GM19035 (cell line): ENCODE measurements around the gene AKAP13.

Experiments
- ATAC-seq: cut with Tn5 transposase; IDR thresholded peaks from one replicate; pipeline ENCODE4 v1.9.1; 2021; ENCODE audit not compliant: unreplicated experiment

The AKAP13 gene

GRCh38 chr15:85692873-85693272, 312.5 kb downstream of the AKAP13 start:
- ATAC-seq, result peak; percentile 40

DNA sequence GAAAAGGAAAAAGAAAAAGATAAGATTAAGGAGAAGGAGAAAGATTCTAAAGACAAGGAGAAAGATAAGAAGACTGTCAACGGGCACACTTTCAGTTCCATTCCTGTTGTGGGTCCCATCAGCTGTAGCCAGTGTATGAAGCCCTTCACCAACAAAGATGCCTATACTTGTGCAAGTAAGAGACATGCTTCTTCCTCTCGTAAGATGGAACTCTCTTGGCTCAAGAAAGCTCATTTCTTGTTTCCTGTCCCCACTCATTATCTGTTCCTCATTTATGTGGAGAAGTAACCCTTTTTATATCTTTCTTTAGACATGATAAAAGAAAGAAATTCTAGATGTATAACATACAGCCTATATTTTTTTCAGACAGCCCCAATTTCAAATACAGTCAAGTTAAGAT, 312.9 kb downstream of the AKAP13 start:
- ATAC-seq, result no peak

- ATAC-seq, result no peak
Observed at GRCh38 chr15:85694091-85694490, 313.7 kb downstream of the AKAP13 start.

DNA sequence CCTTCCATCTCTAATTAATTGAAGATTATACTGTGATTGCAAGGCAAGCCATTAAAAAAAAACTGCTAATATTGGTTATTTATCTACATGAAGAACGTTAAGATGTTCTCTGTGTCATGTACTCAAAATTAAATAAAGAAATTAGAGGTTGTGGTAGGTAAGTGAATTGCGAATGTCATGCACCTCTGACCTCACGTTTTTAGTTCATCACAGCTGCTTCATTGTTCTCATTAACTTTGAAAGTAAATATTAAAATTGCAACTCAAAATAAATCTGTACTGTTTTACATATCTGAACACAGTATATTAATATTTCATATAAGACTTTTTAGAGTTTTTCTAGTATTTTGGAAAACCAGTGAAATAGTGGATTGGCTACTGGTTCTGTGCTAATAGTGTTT, 320.4 kb downstream of the AKAP13 start:
- ATAC-seq, result no peak

DNA sequence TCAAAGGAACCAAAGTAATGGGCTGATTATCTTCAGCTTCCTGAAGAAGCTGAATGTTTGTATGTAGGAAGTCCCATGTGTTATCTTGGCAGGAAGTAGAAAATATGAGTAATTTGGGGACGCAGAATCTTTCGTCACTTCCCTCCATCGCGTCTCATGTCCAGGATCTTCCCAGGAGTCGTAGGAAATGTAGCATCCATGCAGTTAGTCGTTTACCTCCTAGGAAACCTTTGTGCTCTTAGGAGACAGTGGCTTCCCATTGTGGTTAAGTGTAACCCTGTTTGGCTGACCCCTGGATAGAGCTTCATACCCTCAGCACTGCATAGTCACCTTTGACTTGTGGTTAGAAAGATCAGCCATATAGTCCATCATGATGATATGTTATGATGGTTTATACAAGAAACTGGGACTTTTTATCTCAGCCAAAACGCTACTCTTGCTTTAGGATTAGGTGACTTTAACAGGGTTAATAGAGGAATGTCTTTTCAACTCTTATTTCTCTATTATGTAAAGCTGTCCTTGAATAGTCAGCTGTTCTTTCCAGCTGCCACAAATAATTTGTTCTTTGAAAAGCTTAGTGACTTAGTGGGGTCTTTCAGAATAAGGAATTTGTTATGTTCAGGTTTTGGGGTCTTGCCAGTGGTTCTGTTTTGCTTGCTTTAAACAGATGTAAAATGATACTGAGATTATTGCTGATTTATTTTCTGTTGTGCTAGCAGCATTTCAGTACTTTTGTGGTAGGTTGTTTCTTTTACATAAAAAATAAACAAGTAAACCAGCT, 322.1 kb downstream of the AKAP13 start:
- ATAC-seq, result no peak

DNA sequence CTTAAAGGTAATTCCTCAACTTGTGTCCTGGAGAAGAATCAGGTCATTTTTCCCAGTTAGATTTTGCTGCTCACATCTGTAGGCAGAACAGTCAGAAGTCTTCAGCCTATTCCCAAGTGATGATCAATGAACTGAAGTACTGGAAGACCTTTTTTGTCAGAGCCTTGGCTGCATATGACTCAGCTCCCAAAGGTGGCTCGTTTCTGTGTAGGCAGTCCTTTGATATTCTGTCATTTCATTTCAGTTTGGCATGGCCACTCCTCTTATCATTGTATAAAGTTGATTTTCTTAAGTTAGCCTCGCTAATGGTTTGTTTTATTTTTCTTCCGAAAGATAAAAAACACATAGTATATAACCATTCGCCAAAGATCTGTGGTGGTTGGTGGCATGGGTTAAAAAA, 323.7 kb downstream of the AKAP13 start:
- ATAC-seq, result no peak

- no peak for ATAC-seq
Observed at GRCh38 chr15:85704720-85705429, 324.5 kb downstream of the AKAP13 start.

DNA sequence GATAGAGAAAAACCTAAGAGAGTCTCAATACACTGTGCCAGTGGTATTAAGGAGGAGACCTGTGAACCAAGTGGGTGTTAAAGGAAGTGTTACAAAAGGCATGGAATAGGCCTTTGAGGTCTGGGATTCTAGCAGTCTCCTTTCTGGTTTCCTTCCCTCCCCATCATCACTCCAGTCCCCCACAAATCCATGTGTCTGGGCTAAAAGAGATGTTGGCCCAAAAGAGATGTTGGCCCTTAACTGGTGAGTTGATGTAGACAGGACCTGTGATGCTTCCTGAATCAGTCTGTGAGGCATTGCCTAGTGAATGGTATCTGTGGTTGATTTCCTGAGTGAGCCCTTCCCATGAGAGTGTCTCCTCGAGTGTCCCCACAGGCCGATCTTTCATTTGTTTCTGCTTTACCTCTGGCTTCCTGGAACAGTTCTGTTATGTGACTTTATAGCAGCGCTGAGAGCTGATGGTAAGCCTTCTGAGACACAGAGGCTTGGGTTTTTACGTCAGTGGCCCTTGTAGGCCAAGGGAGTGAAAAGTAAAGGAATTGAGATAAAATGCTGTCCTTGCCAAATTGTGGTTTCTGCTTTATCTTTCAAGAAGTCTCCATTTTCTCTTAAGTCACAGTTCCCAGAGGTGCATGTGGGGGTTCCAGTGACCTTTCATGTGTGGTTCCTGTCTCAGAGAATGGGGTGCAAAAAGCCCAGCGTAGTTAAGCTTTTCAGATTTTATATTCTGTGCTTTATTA, 326.5 kb downstream of the AKAP13 start:
- ATAC-seq, result no peak

DNA sequence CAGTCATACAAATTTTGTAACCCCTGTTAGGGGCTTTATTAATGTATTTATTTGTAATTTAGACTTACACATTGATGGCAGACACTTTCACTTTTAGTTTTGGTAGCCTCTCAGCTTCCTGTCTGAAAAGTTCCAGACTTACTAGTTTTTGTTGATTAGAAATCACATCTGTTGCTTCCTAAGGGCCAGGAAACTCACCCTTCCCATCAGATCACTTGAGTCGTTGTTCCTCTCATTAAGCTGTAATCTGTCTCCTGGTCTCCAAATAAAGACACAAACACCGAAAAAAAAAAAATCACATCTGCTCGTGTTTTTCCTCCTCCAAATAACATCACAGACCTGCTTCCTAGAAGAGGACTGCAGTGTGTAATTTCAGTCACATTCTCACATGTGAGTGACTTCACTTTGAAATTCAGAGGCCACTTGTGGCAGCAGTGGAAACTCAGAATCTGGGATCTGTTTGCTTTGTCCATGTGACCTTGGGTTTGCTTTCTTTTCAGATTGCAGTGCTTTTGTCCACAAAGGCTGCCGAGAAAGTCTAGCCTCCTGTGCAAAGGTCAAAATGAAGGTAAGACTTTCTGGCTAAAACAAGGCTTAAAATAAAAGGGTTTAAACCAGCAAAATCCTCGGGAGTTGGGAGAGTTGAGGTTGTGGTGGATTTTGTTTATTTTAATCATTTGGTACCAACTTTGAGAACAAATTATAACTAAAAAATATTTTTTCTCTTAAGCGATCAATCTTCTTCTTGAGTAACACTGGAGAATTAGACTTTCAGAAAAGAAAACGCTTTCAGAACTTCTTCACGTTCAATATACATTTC, 327.3 kb downstream of the AKAP13 start:
- ATAC-seq, result no peak

GRCh38 chr15:85708402-85708941, 328.1 kb downstream of the AKAP13 start:
- ATAC-seq, result no peak

- no peak for ATAC-seq
Observed at GRCh38 chr15:85709250-85709649, 328.8 kb downstream of the AKAP13 start.

DNA sequence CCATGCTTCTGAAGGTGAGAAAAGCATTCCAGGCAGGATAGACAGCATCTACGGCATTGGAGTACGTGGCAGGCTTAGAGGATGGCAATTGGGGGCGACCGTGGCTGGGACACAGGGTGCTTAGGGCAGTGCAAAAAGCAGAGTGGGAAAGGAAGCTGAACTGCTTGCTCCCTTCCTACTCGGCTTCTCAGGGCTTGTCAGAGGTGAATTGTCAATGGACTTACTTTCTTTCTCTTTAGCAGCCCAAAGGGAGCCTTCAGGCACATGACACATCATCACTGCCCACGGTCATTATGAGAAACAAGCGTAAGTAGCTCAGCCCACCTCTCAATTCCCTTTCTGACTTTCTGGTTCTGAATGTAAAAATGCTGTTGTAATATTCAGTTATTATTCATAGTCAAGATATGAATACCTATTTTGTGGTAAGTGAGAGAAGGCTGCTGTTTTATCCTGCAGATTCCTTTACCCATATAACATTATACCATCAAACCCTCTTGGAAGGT, 330.0 kb downstream of the AKAP13 start:
- peak; percentile 67 for ATAC-seq

- no peak for ATAC-seq
Observed at GRCh38 chr15:85711580-85712192, 331.3 kb downstream of the AKAP13 start.

GRCh38 chr15:85716261-85716660, 335.9 kb downstream of the AKAP13 start:
- no peak for ATAC-seq

DNA sequence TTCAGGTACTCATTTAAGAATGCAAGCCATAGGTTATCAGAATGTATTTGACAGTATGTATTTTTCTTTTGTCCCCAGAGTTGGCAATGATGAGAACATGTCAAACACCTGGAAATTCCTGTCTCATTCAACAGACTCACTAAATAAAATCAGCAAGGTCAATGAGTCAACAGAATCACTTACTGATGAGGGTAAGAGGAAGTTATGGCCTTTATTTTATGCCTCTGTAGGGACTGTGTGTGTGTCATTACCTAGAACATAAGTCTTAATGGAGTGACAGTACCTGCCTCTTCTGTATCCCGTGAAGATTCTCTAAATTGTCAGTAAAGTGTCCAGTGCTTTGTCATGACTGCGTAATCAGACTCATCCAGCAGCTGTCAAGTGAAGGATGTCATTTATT, 336.8 kb downstream of the AKAP13 start:
- ATAC-seq, result no peak

GRCh38 chr15:85718271-85718971, 338.0 kb downstream of the AKAP13 start:
- peak; percentile 53 for ATAC-seq

- no peak for ATAC-seq
Observed at GRCh38 chr15:85718981-85719380, 338.6 kb downstream of the AKAP13 start.

GRCh38 chr15:85722374-85723152, 342.2 kb downstream of the AKAP13 start:
- ATAC-seq, result no peak
